K562 (cell line): ENCODE results near the gene RHOBTB3. TPM values are rescaled to one million over a fixed set of nuclear protein-coding genes. Genes with fewer than 3 reads are reported as not detected.

Experiments used
- ATAC-seq: fragments of 200-7000 bp; cut with Tn5 transposase; 3 replicates; pipeline ENCODE4 v1.9.1; 2020; ENCODE audit warnings: moderate library complexity
- BruUV-seq: library from RNA; stranded (reverse); fragments of 400-500 nt; replicated peaks from 2 replicates; lab custom pipeline; 2021; lab: Mats Ljungman, UMichigan
- CTCF ChIA-PET: fragments of 300-600 bp; formaldehyde crosslinking; extraction: SDS; loops from one replicate; lab custom pipeline; 2021; ENCODE audit warnings: low intra/inter-chr PET ratio; lab: Yijun Ruan, JAX
- POLR2A ChIA-PET: fragments of 300-600, 350-650 bp; sonication (Branson Sonifier 250); formaldehyde crosslinking; extraction: SDS; loops from one replicate; lab custom pipeline; 2021; ENCODE audit warnings: antibody characterized with exemption, inconsistent platforms; lab: Yijun Ruan, JAX
- DNase-seq, 4 experiments: peaks; one replicate each; pipeline versions ENCODE4 v3.0.0 to v3.0.0-alpha.2; 2011 to 2018; ENCODE audit warnings: low spot score in 3 of 4, mixed read lengths in 3 of 4; ENCODE audit errors: extremely low read depth in 1 of 4
- FAIRE-seq: peaks from 2 replicates; lab custom pipeline; 2011; peaks lifted over from hg19 to GRCh38; lab: Jason Lieb, UNC
- H2AFZ ChIP-seq: 2 replicates; pipeline ENCODE4 v1.6.0; 2011; ENCODE audit warnings: low read depth, low read length, control low read depth, inconsistent platforms
- H3K27ac ChIP-seq: fragments of 200-600 bp; 3 replicates; pipeline ENCODE4 v1.8.0; 2011; ENCODE audit warnings: low read depth, mild to moderate bottlenecking, control low read depth, inconsistent platforms, low read length, moderate library complexity, mixed read lengths; ENCODE audit errors: extremely low read depth
- H3K27me3 ChIP-seq, 2 experiments: fragments of 300-600 bp in 1 of 2; 2 replicates in 1 of 2; 3 replicates in 1 of 2; pipeline versions ENCODE4 v1.6.0 to v1.8.0; 2011; ENCODE audit warnings: inconsistent platforms in 2 of 2, low read length in 2 of 2, mild to moderate bottlenecking in 1 of 2, mixed read lengths in 1 of 2, moderate library complexity in 1 of 2; ENCODE audit not compliant: control insufficient read depth in 2 of 2, insufficient read depth in 2 of 2
- H3K36me3 ChIP-seq: fragments of 300-600 bp; 3 replicates; pipeline ENCODE4 v1.8.0; 2011; ENCODE audit warnings: mild to moderate bottlenecking, low read length, inconsistent platforms; ENCODE audit not compliant: control insufficient read depth, insufficient read depth
- H3K4me1 ChIP-seq, 2 experiments: fragments of 200-600 bp in 1 of 2; replicated peaks in 1 of 2; 2 replicates in 1 of 2; 3 replicates in 1 of 2; pipeline versions ENCODE4 v1.5.1 to v1.8.0; 2011; ENCODE audit warnings: inconsistent platforms in 2 of 2, low read length in 2 of 2, mild to moderate bottlenecking in 1 of 2, mixed read lengths in 1 of 2, moderate library complexity in 1 of 2; ENCODE audit not compliant: control insufficient read depth in 2 of 2, insufficient read depth in 2 of 2
- H3K4me2 ChIP-seq: 2 replicates; pipeline ENCODE4 v1.6.1; 2011; ENCODE audit warnings: low read length, control low read depth, inconsistent platforms, mixed read lengths; ENCODE audit not compliant: insufficient read depth
- H3K4me3 ChIP-seq: fragments of 200-600 bp; sonication (generic), shearing (Covaris generic); 2 replicates; pipeline ENCODE4 v1.5.1; 2016; ENCODE audit warnings: control low read depth, inconsistent platforms
- H3K79me2 ChIP-seq: fragments of 200-600 bp; 3 replicates; pipeline ENCODE4 v1.8.0; 2011; ENCODE audit warnings: low read length, inconsistent platforms; ENCODE audit not compliant: control insufficient read depth, insufficient read depth
- H3K9ac ChIP-seq, 2 experiments: 2 replicates each; pipeline versions ENCODE4 v1.6.0 to v1.6.1; 2011; ENCODE audit warnings: low read depth in 2 of 2, low read length in 2 of 2, control low read depth in 1 of 2, inconsistent platforms in 1 of 2, mild to moderate bottlenecking in 1 of 2, mixed read lengths in 1 of 2; ENCODE audit not compliant: insufficient read depth in 1 of 2
- H3K9me1 ChIP-seq: one replicate; pipeline ENCODE4 v1.6.0; 2011; ENCODE audit warnings: inconsistent platforms, mild to moderate bottlenecking, low read length, moderate library complexity; ENCODE audit not compliant: control insufficient read depth, insufficient read depth
- H3K9me3 ChIP-seq: replicated peaks from 2 replicates; pipeline ENCODE4 v1.5.1; 2011; ENCODE audit warnings: low read depth, low read length, inconsistent platforms; ENCODE audit not compliant: control insufficient read depth, insufficient read depth
- H4K20me1 ChIP-seq: replicated peaks from 2 replicates; pipeline ENCODE4 v1.6.1; 2011; ENCODE audit warnings: low read length, inconsistent platforms, mixed read lengths; ENCODE audit not compliant: control insufficient read depth, insufficient read depth
- BRD9 ChIP-seq: fragments of 450-650 bp; IDR thresholded peaks from 2 replicates; pipeline ENCODE4 v1.6.1; 2018; ENCODE audit warnings: low read depth; ENCODE audit not compliant: partially characterized antibody
- CREM ChIP-seq: IDR thresholded peaks from 2 replicates; pipeline ENCODE4 v1.6.1; 2014; ENCODE audit warnings: antibody characterized with exemption, low read depth
- GTF2B ChIP-seq: IDR thresholded peaks from 2 replicates; pipeline ENCODE4 v1.6.1; 2011; ENCODE audit not compliant: insufficient read length; ENCODE audit errors: extremely low read depth
- HDAC3 ChIP-seq: fragments of 450-650 bp; IDR thresholded peaks from 2 replicates; pipeline ENCODE4 v1.6.1; 2018; ENCODE audit warnings: borderline replicate concordance, mild to moderate bottlenecking, moderate library complexity; ENCODE audit not compliant: partially characterized antibody
- RBM25 ChIP-seq: fragments of 200-400 bp; formaldehyde crosslinking; IDR thresholded peaks from 2 replicates; pipeline ENCODE4 v1.6.1; 2018; ENCODE audit warnings: low read length, low read depth, moderate library complexity; ENCODE audit not compliant: severe bottlenecking
- ZNF253 ChIP-seq: fragments of 250-450 bp; sonication (Bioruptor Pico); conservative IDR thresholded peaks from 2 replicates; pipeline ENCODE4 v1.6.1; 2021; ENCODE audit warnings: mild to moderate bottlenecking
- ZNF280A ChIP-seq: fragments of 450-650 bp; IDR thresholded peaks from 2 replicates; pipeline ENCODE4 v1.6.1; 2018; ENCODE audit warnings: mild to moderate bottlenecking, low read depth; ENCODE audit not compliant: partially characterized antibody
- WGBS: fragments of 100-300 bp; shearing (Covaris generic); methylation state at CpG from one replicate; pipeline ENCODE4 v1.1.6; 2016; ENCODE audit warnings: low coverage, mixed read lengths; ENCODE audit not compliant: insufficient coverage; ENCODE audit errors: missing lambda C conversion rate; 5-methylcytosine and 5-hydroxymethylcytosine counted together
- in situ Hi-C: fragments of 300-500 bp; cut with MboI; formaldehyde crosslinking; loops from 4 replicates; pipeline ENCODE4 v1.15.0; 2018; ENCODE audit warnings: inconsistent platforms, mixed read lengths
- intact Hi-C: fragments of 100-400 bp; cut with micrococcal nuclease; formaldehyde crosslinking; loops from 2 replicates; pipeline ENCODE4 v1.14.2; 2022
- polyA plus RNA-seq, 8 experiments: library from polyadenylated mRNA; depleted of rRNA in 4 of 8; stranded (reverse) in 5 of 8; unstranded in 3 of 8; fragments of >200 nt; fragmentation: Nextera tagmentation in 2 of 8; fragmentation: Illumina TruSeq in 1 of 8; extraction: Ambion mirVana in 2 of 8; extraction: Trizol in 1 of 8; gene quantifications; 2 replicates each; pipeline versions ENCODE4 v1.2.1 to v1.2.3, GENCODE V29; 2011 to 2014; ENCODE audit warnings: inconsistent platforms in 1 of 8, missing spikeins in 1 of 8
- total RNA-seq, 7 experiments: library from RNA; depleted of rRNA in 6 of 7; stranded (reverse); fragments of >200 nt in 6 of 7; fragmentation: Illumina TruSeq in 2 of 7; extraction: Trizol in 2 of 7; gene quantifications; 2 replicates each; pipeline versions ENCODE4 v1.2.1 to v1.2.3, GENCODE V29; 2011 to 2021; ENCODE audit warnings: low replicate concordance in 1 of 7
- TF ChIP-seq, protein P1 (sequence below): fragments of 200-600 bp; sonication (generic); IDR thresholded peaks from one replicate; pipeline ENCODE4 v1.6.1; 2012; ENCODE audit warnings: mild to moderate bottlenecking, low read depth, low read length, inconsistent platforms

The RHOBTB3 gene
- total and polyA plus RNA-seq, 9 of the 15 experiments (the other 6 are each of a cell fraction or from before 2014, with no cell fraction given) = 39.7 to 143 (median 115) TPM

- WGBS = 98% methylated on average over 3 of the region's 3 CpGs
- FAIRE-seq = no peak
- TF ChIP-seq ZNF253 (CRISPR knock-in tag) (no peak), BRD9 (no peak), CREM (no peak), RBM25 (no peak), ZNF280A (no peak), HDAC3 (no peak), GTF2B (no peak)
- TF ChIP-seq, protein P1, sequence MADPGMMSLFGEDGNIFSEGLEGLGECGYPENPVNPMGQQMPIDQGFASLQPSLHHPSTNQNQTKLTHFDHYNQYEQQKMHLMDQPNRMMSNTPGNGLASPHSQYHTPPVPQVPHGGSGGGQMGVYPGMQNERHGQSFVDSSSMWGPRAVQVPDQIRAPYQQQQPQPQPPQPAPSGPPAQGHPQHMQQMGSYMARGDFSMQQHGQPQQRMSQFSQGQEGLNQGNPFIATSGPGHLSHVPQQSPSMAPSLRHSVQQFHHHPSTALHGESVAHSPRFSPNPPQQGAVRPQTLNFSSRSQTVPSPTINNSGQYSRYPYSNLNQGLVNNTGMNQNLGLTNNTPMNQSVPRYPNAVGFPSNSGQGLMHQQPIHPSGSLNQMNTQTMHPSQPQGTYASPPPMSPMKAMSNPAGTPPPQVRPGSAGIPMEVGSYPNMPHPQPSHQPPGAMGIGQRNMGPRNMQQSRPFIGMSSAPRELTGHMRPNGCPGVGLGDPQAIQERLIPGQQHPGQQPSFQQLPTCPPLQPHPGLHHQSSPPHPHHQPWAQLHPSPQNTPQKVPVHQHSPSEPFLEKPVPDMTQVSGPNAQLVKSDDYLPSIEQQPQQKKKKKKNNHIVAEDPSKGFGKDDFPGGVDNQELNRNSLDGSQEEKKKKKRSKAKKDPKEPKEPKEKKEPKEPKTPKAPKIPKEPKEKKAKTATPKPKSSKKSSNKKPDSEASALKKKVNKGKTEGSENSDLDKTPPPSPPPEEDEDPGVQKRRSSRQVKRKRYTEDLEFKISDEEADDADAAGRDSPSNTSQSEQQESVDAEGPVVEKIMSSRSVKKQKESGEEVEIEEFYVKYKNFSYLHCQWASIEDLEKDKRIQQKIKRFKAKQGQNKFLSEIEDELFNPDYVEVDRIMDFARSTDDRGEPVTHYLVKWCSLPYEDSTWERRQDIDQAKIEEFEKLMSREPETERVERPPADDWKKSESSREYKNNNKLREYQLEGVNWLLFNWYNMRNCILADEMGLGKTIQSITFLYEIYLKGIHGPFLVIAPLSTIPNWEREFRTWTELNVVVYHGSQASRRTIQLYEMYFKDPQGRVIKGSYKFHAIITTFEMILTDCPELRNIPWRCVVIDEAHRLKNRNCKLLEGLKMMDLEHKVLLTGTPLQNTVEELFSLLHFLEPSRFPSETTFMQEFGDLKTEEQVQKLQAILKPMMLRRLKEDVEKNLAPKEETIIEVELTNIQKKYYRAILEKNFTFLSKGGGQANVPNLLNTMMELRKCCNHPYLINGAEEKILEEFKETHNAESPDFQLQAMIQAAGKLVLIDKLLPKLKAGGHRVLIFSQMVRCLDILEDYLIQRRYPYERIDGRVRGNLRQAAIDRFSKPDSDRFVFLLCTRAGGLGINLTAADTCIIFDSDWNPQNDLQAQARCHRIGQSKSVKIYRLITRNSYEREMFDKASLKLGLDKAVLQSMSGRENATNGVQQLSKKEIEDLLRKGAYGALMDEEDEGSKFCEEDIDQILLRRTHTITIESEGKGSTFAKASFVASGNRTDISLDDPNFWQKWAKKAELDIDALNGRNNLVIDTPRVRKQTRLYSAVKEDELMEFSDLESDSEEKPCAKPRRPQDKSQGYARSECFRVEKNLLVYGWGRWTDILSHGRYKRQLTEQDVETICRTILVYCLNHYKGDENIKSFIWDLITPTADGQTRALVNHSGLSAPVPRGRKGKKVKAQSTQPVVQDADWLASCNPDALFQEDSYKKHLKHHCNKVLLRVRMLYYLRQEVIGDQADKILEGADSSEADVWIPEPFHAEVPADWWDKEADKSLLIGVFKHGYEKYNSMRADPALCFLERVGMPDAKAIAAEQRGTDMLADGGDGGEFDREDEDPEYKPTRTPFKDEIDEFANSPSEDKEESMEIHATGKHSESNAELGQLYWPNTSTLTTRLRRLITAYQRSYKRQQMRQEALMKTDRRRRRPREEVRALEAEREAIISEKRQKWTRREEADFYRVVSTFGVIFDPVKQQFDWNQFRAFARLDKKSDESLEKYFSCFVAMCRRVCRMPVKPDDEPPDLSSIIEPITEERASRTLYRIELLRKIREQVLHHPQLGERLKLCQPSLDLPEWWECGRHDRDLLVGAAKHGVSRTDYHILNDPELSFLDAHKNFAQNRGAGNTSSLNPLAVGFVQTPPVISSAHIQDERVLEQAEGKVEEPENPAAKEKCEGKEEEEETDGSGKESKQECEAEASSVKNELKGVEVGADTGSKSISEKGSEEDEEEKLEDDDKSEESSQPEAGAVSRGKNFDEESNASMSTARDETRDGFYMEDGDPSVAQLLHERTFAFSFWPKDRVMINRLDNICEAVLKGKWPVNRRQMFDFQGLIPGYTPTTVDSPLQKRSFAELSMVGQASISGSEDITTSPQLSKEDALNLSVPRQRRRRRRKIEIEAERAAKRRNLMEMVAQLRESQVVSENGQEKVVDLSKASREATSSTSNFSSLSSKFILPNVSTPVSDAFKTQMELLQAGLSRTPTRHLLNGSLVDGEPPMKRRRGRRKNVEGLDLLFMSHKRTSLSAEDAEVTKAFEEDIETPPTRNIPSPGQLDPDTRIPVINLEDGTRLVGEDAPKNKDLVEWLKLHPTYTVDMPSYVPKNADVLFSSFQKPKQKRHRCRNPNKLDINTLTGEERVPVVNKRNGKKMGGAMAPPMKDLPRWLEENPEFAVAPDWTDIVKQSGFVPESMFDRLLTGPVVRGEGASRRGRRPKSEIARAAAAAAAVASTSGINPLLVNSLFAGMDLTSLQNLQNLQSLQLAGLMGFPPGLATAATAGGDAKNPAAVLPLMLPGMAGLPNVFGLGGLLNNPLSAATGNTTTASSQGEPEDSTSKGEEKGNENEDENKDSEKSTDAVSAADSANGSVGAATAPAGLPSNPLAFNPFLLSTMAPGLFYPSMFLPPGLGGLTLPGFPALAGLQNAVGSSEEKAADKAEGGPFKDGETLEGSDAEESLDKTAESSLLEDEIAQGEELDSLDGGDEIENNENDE = no peak
Observed at GRCh38 chr5:95777441-95777840, 46.3 kb downstream of the RHOBTB3 start.

More at GRCh38 chr5:95777441-95777840, 46.3 kb downstream of the RHOBTB3 start:
- H3K4me3 ChIP-seq = no peak overlapping the region
- ChIA-PET POLR2A (interaction anchor here (1.3 kb wide), 1 partner anchor 9 kb away, joined by 4 read pairs; no protein-coding TSS in a partner anchor), CTCF (no interaction called here)
- peaks cover 86% of the 10 kb centered on the region for H3K36me3 ChIP-seq
- H3K27me3 ChIP-seq = no peaks in the 10 kb centered on the region
- in situ Hi-C loops (loop anchor here (5.0 kb wide), 1 partner anchor 70 kb away; no protein-coding TSS in a partner anchor), intact Hi-C loops (no loop called here)
- H3K27ac ChIP-seq = no peak overlapping the region
- no peak overlapping the region for H3K9ac ChIP-seq
- DNase-seq = no peak
- H3K4me1 ChIP-seq = peaks cover 5 to 13% of the 10 kb centered on the region in 2 experiments
- no TSS peak for BruUV-seq
- H3K4me2 ChIP-seq = no peak overlapping the region
- H3K9me1 ChIP-seq = peaks cover 4% of the 10 kb centered on the region
- H3K9me3 ChIP-seq = no peaks in the 10 kb centered on the region
- H3K79me2 ChIP-seq = peaks cover 4% of the 10 kb centered on the region; the same call in 2 of the 3 replicates
- H4K20me1 ChIP-seq = 0 out of 2 replicates have a peak, but pooled peaks cover 3% of the 10 kb centered on the region
- H2AFZ ChIP-seq = no peak overlapping the region
- no peak for ATAC-seq
